SK-N-SH (cell line): ENCODE data around the gene SP140. TPM values are rescaled to one million over a fixed set of nuclear protein-coding genes. Genes with fewer than 3 reads are reported as not detected.

ENCODE experiments used
- CTCF ChIA-PET: fragments of 300-600, 350-600 bp; formaldehyde crosslinking; extraction: SDS; loops from one replicate; lab custom pipeline; 2021; lab: Yijun Ruan, JAX
- POLR2A ChIA-PET: fragments of 350-600 bp; sonication (Branson Sonifier 250); formaldehyde crosslinking; extraction: SDS; loops from one replicate; lab custom pipeline; 2020; ENCODE audit warnings: antibody characterized with exemption, inconsistent platforms; lab: Yijun Ruan, JAX
- DNase-seq: peaks from one replicate; pipeline ENCODE4 v3.0.0; 2012
- H2AFZ ChIP-seq: fragments of 200-600 bp; sonication (generic); 2 replicates; pipeline ENCODE4 v1.8.1; 2016; ENCODE audit warnings: antibody characterized with exemption, mild to moderate bottlenecking, low read depth
- H3F3A ChIP-seq: fragments of 200-600 bp; sonication (generic); replicated peaks from 2 replicates; pipeline ENCODE3; 2016; ENCODE audit warnings: antibody characterized with exemption, mild to moderate bottlenecking; ENCODE audit not compliant: insufficient read depth
- H3K27ac ChIP-seq, 2 experiments: fragments of 200-500 bp in 1 of 2; fragments of 200-600 bp in 1 of 2; sonication (Bioruptor generic) in 1 of 2; sonication (generic), shearing (Covaris generic) in 1 of 2; 2 replicates each; pipeline versions ENCODE4 v1.5.1 to v1.6.1; 2014 to 2016; ENCODE audit warnings: low read depth in 2 of 2, inconsistent platforms in 1 of 2, low read length in 1 of 2, mild to moderate bottlenecking in 1 of 2, mixed read lengths in 1 of 2
- H3K27me3 ChIP-seq: fragments of 200-600 bp; sonication (generic), shearing (Covaris generic); 2 replicates; pipeline ENCODE4 v1.6.1; 2016; ENCODE audit warnings: mixed run types; ENCODE audit not compliant: insufficient read depth
- H3K36me3 ChIP-seq, 2 experiments: fragments of 200-500 bp in 1 of 2; fragments of 200-600 bp in 1 of 2; sonication (Bioruptor generic) in 1 of 2; sonication (generic) in 1 of 2; replicated peaks in 1 of 2; 2 replicates each; pipeline versions ENCODE3 to v1.5.1; 2014 to 2016; ENCODE audit warnings: low read length in 1 of 2, mild to moderate bottlenecking in 1 of 2; ENCODE audit not compliant: insufficient read depth in 2 of 2, control insufficient read depth in 1 of 2
- H3K4me1 ChIP-seq, 2 experiments: fragments of 200-500 bp in 1 of 2; fragments of 200-600 bp in 1 of 2; sonication (Bioruptor generic) in 1 of 2; sonication (generic), shearing (Covaris generic) in 1 of 2; 2 replicates each; pipeline versions ENCODE4 v1.5.1 to v1.6.1; 2014 to 2016; ENCODE audit warnings: low read depth in 1 of 2, low read length in 1 of 2, mixed run types in 1 of 2; ENCODE audit not compliant: insufficient read depth in 2 of 2, control insufficient read depth in 1 of 2
- H3K4me2 ChIP-seq: fragments of 200-600 bp; sonication (generic), shearing (Covaris generic); 2 replicates; pipeline ENCODE4 v1.6.1; 2017; ENCODE audit warnings: mixed run types
- H3K4me3 ChIP-seq, 2 experiments: fragments of 200-500 bp in 1 of 2; fragments of 200-600 bp in 1 of 2; sonication (Bioruptor generic) in 1 of 2; sonication (generic), shearing (Covaris generic) in 1 of 2; 2 replicates each; pipeline versions ENCODE4 v1.5.1 to v1.8.1; 2014 to 2016; ENCODE audit warnings: low read depth in 2 of 2, inconsistent platforms in 1 of 2, low read length in 1 of 2, mild to moderate bottlenecking in 1 of 2, mixed read lengths in 1 of 2, moderate library complexity in 1 of 2
- H3K79me2 ChIP-seq: fragments of 200-600 bp; sonication (generic); 2 replicates; pipeline ENCODE4 v1.8.1; 2017; ENCODE audit warnings: mild to moderate bottlenecking; ENCODE audit not compliant: insufficient read depth
- H3K9ac ChIP-seq: fragments of 200-600 bp; sonication (generic); 2 replicates; pipeline ENCODE4 v1.6.1; 2017; ENCODE audit warnings: mixed run types
- H3K9me2 ChIP-seq: fragments of 200-600 bp; sonication (generic); 2 replicates; pipeline ENCODE4 v1.6.1; 2017; ENCODE audit warnings: mixed run types
- H3K9me3 ChIP-seq: fragments of 200-600 bp; sonication (generic); 2 replicates; pipeline ENCODE4 v1.6.1; 2017; ENCODE audit warnings: mixed run types, mild to moderate bottlenecking, moderate library complexity
- H4K20me1 ChIP-seq: fragments of 200-600 bp; sonication (generic); 2 replicates; pipeline ENCODE4 v1.6.1; 2017; ENCODE audit warnings: mild to moderate bottlenecking, mixed run types; ENCODE audit not compliant: insufficient read depth
- EP300 ChIP-seq, 2 experiments: IDR thresholded peaks; 2 replicates each; pipeline versions ENCODE4 v1.4.0 to v1.6.1; 2012; ENCODE audit warnings: borderline replicate concordance in 1 of 2, low read depth in 1 of 2, low read length in 1 of 2
- EZH2phosphoT487 ChIP-seq: fragments of 200-600 bp; sonication (generic); IDR thresholded peaks from 2 replicates; pipeline ENCODE4 v1.6.1; 2017; ENCODE audit warnings: low read depth, mixed run types, mild to moderate bottlenecking, antibody characterized with exemption, moderate library complexity, borderline replicate concordance
- FOXJ3 ChIP-seq: sonication (generic); formaldehyde crosslinking; IDR thresholded peaks from 2 replicates; pipeline ENCODE4 v1.5.1; 2020; ENCODE audit warnings: mild to moderate bottlenecking, missing genetic modification reagents
- GATA2 ChIP-seq: sonication (generic); formaldehyde crosslinking; IDR thresholded peaks from 2 replicates; pipeline ENCODE4 v1.5.0; 2020; ENCODE audit warnings: mild to moderate bottlenecking, missing genetic modification reagents
- IRF3 ChIP-seq: fragments of 150-350 bp; IDR thresholded peaks from 2 replicates; pipeline ENCODE4 v1.6.1; 2016; ENCODE audit warnings: mild to moderate bottlenecking, low read depth, low read length
- JUND ChIP-seq: IDR thresholded peaks from 2 replicates; pipeline ENCODE4 v1.4.0; 2012
- MAX ChIP-seq: IDR thresholded peaks from 2 replicates; pipeline ENCODE4 v1.4.0; 2012; ENCODE audit warnings: low read depth
- MEF2A ChIP-seq: IDR thresholded peaks from 2 replicates; pipeline ENCODE4 v1.4.0; 2012; ENCODE audit warnings: low read depth, borderline replicate concordance
- MXI1 ChIP-seq: IDR thresholded peaks from 2 replicates; pipeline ENCODE4 v1.6.1; 2012; ENCODE audit warnings: mild to moderate bottlenecking, low read depth, low read length, improper control_type of control experiment
- RAD21 ChIP-seq: IDR thresholded peaks from 2 replicates; pipeline ENCODE4 v1.6.1; 2012; ENCODE audit warnings: mild to moderate bottlenecking, low read length
- RCOR1 ChIP-seq: fragments of 150-350 bp; IDR thresholded peaks from 2 replicates; pipeline ENCODE4 v1.6.1; 2017; ENCODE audit warnings: antibody characterized with exemption, low read length
- RXRA ChIP-seq: IDR thresholded peaks from 2 replicates; pipeline ENCODE4 v1.4.0; 2012; ENCODE audit warnings: low read depth, mild to moderate bottlenecking, borderline replicate concordance
- SIN3A ChIP-seq: IDR thresholded peaks from 2 replicates; pipeline ENCODE4 v1.6.1; 2012; ENCODE audit warnings: low read depth, mild to moderate bottlenecking, low read length, moderate library complexity, borderline replicate concordance
- TAF1 ChIP-seq: IDR thresholded peaks from 2 replicates; pipeline ENCODE4 v1.6.1; 2012; ENCODE audit warnings: low read depth, mild to moderate bottlenecking, low read length, moderate library complexity, borderline replicate concordance
- TEAD4 ChIP-seq: IDR thresholded peaks from 2 replicates; pipeline ENCODE4 v1.4.0; 2012; ENCODE audit warnings: mild to moderate bottlenecking, borderline replicate concordance; ENCODE audit not compliant: insufficient read depth
- USF1 ChIP-seq: IDR thresholded peaks from 2 replicates; pipeline ENCODE4 v1.4.0; 2012; ENCODE audit warnings: low read depth, borderline replicate concordance
- USF2 ChIP-seq: fragments of 150-350 bp; IDR thresholded peaks from 2 replicates; pipeline ENCODE4 v1.6.1; 2017; ENCODE audit warnings: antibody characterized with exemption, low read length, low read depth, borderline replicate concordance
- YY1 ChIP-seq: IDR thresholded peaks from 2 replicates; pipeline ENCODE4 v1.4.0; 2012; ENCODE audit warnings: low read depth, mild to moderate bottlenecking
- WGBS: methylation state at CpG from one replicate; pipeline ENCODE4 v1.1.6; 2017; ENCODE audit warnings: low lambda C conversion rate; 5-methylcytosine and 5-hydroxymethylcytosine counted together
- polyA plus RNA-seq, 3 experiments: library from polyadenylated mRNA; depleted of rRNA; stranded (reverse); fragments of >200 nt; gene quantifications; 2 replicates each; pipeline ENCODE4 v1.2.3, GENCODE V29; 2012

Gene SP140
- polyA plus RNA-seq, 1 of the 3 experiments (the other 2 are of a cell fraction), result 0.71 TPM

- Histone ChIP-seq H3K4me3 (no peak overlapping the region), H3K27ac (no peak overlapping the region), H3K79me2 (no peaks in the 10 kb centered on the region), H3K9me2 (no peaks in the 10 kb centered on the region), H3K9me3 (0 out of 2 replicates have a peak, but pooled peaks cover 4% of the 10 kb centered on the region), H3K36me3 (no peaks in the 10 kb centered on the region), H2AFZ (no peak overlapping the region), H3K9ac (no peak overlapping the region)
- CTCF ChIA-PET, result no interaction called here
- 30% methylated on average over 1 of the region's 1 CpG for WGBS
- TF ChIP-seq EP300 (IDR thresholded peaks at IDR 0.05; ENCODE audit: borderline replicate concordance in 1 of 2, low read depth in 1 of 2, low read length in 1 of 2) (no peak), EZH2phosphoT487 (no peak), RXRA (no peak)
- TF ChIP-seq, all 33 proteins: peak for 0
- no peaks in the 10 kb centered on the region for H3F3A ChIP-seq
- DNase-seq, result no peak
- H3K4me2 ChIP-seq, result no peak overlapping the region
- no peaks in the 10 kb centered on the region for H4K20me1 ChIP-seq
- POLR2A ChIA-PET, result no interaction called here
- H3K4me1 ChIP-seq, result no peaks in the 10 kb centered on the region
- H3K27me3 ChIP-seq, result no peaks in the 10 kb centered on the region; the same call in 1 of the 2 replicates
These were observed 41.5 kb downstream of the SP140 start for GRCh38 chr2:230267059-230267458.

- H3K4me2 ChIP-seq, result no peak overlapping the region
- POLR2A ChIA-PET, result no interaction called here
- no peaks in the 10 kb centered on the region; the same call in 1 of the 2 replicates for H3K27me3 ChIP-seq
- no peaks in the 10 kb centered on the region for H3K36me3 ChIP-seq
- TF ChIP-seq IRF3 (no peak), EP300 (IDR thresholded peaks at IDR 0.05; ENCODE audit: borderline replicate concordance in 1 of 2, low read depth in 1 of 2, low read length in 1 of 2) (no peak), MXI1 (no peak), GATA2 (CRISPR knock-in tag) (no peak), JUND (no peak), TAF1 (no peak), TEAD4 (no peak), USF2 (no peak), EZH2phosphoT487 (no peak), MEF2A (no peak), SIN3A (no peak), USF1 (no peak), MAX (no peak), RAD21 (no peak), YY1 (no peak), RCOR1 (no peak), FOXJ3 (CRISPR knock-in tag) (no peak)
- H2AFZ ChIP-seq, result no peak overlapping the region
- H3K9me3 ChIP-seq, result 0 out of 2 replicates have a peak, but pooled peaks cover 5% of the 10 kb centered on the region
- no peaks in the 10 kb centered on the region for H3K9me2 ChIP-seq
- no peaks in the 10 kb centered on the region for H3F3A ChIP-seq
- CTCF ChIA-PET, result no interaction called here
- no peak overlapping the region for H3K9ac ChIP-seq
- WGBS, result 26% methylated on average over 3 of the region's 3 CpGs
- no peak for DNase-seq
- no peak overlapping the region for H3K4me3 ChIP-seq
- H3K4me1 ChIP-seq, result no peaks in the 10 kb centered on the region
- no peak overlapping the region for H3K27ac ChIP-seq
- H4K20me1 ChIP-seq, result no peaks in the 10 kb centered on the region
- no peaks in the 10 kb centered on the region for H3K79me2 ChIP-seq
These were observed 42.0 kb downstream of the SP140 start for GRCh38 chr2:230267556-230267955.
